Liver (tissue), 3 donors: ENCODE results near the gene PFKFB3.

Experiments used
- CTCF ChIP-seq: fragments of 150-350 bp; IDR thresholded peaks from 2 replicates; pipeline ENCODE4 v1.5.1; 2017; ENCODE audit warnings: improper control_type of control experiment, low read depth, low read length; ENCODE audit not compliant: missing input control
- EGR1 ChIP-seq, 2 donors: IDR thresholded peaks; 2 replicates each; pipeline ENCODE4 v1.6.1; 2016 to 2018; ENCODE audit warnings: antibody characterized with exemption in 2 of 2, low read depth in 2 of 2
- MAX ChIP-seq: IDR thresholded peaks from 2 replicates; pipeline ENCODE4 v1.6.1; 2016; ENCODE audit warnings: antibody characterized with exemption
- REST ChIP-seq: IDR thresholded peaks from 2 replicates; pipeline ENCODE4 v1.6.1; 2016; ENCODE audit warnings: antibody characterized with exemption, mild to moderate bottlenecking
- TAF1 ChIP-seq: conservative IDR thresholded peaks from 2 replicates; pipeline ENCODE4 v1.6.1; 2016; ENCODE audit warnings: antibody characterized with exemption, mild to moderate bottlenecking
- donor health status: healthy.
- donor health status: healthy.

DNA sequence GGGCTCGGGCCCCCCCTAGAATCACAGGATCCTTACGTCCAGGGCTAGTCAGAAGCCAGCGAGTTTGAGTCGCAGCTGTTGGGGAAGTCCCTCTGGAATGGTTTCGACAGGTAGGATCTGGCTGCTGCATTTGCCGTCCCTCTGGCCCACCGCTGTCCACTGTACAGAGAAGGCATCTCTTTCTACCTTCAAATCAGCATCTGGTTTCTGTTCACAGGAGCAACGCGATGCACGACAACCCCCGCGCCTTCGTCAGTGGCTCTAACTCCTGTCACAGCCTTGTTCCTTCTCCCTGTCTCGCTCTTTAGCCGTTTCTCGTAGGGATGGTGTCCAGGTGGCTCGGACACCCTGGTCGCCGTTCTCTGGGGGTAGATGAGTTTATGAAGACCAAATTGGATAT is 11.2 kb upstream of the PFKFB3 start:
- TF ChIP-seq CTCF (no peak), TAF1 (no peak), REST (no peak), EGR1 (IDR thresholded peaks at IDR 0.05; ENCODE audit: low read depth in 2 of 2) (no peak), MAX (no peak)
